ENCODE data around the gene CHAT. TPM values are rescaled to one million over a fixed set of nuclear protein-coding genes. Genes with fewer than 3 reads are reported as not detected.

The CHAT gene
- total RNA-seq, 1 experiment from 2014 or later = not detected

- TF ChIP-seq REST (IDR thresholded peaks at IDR 0.05; ENCODE audit: insufficient read depth in 1 of 2, low read depth in 2 of 2, low read length in 1 of 2) (no peak), SIN3A (IDR thresholded peaks at IDR 0.05; ENCODE audit: borderline replicate concordance, insufficient read depth, low read depth, low read length) (no peak), POLR2AphosphoS5 (IDR thresholded peaks at IDR 0.05; ENCODE audit: low read depth, low read length) (no peak), TCF7L2 (IDR thresholded peaks at IDR 0.05; ENCODE audit: low read depth, low read length) (no peak)
- TF ChIP-seq, protein P1, sequence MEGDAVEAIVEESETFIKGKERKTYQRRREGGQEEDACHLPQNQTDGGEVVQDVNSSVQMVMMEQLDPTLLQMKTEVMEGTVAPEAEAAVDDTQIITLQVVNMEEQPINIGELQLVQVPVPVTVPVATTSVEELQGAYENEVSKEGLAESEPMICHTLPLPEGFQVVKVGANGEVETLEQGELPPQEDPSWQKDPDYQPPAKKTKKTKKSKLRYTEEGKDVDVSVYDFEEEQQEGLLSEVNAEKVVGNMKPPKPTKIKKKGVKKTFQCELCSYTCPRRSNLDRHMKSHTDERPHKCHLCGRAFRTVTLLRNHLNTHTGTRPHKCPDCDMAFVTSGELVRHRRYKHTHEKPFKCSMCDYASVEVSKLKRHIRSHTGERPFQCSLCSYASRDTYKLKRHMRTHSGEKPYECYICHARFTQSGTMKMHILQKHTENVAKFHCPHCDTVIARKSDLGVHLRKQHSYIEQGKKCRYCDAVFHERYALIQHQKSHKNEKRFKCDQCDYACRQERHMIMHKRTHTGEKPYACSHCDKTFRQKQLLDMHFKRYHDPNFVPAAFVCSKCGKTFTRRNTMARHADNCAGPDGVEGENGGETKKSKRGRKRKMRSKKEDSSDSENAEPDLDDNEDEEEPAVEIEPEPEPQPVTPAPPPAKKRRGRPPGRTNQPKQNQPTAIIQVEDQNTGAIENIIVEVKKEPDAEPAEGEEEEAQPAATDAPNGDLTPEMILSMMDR (IDR thresholded peaks at IDR 0.05) = no peak
- Histone ChIP-seq H3K4me3 (ENCODE audit: low read depth in 2 of 2, low read length in 2 of 2) (no peak overlapping the region), H3K27ac (ENCODE audit: low read length) (no peak overlapping the region), H3K36me3 (ENCODE audit: control insufficient read depth, insufficient read depth, low read length) (no peaks in the 10 kb centered on the region), H3K4me1 (ENCODE audit: control insufficient read depth, insufficient read depth, low read length) (no peaks in the 10 kb centered on the region), H3K27me3 (ENCODE audit: control insufficient read depth, insufficient read depth, low read length) (peaks cover 2% of the 10 kb centered on the region; the same call in 1 of the 2 replicates), H3K9me3 (ENCODE audit: control insufficient read depth, insufficient read depth, low read depth, low read length) (no peaks in the 10 kb centered on the region)
- no peak for ATAC-seq
- ChIA-PET POLR2A (no interaction called here), CTCF (no interaction called here)
- DNase-seq (ENCODE audit: low read depth, low spot score) = no peak
- intact Hi-C loops (cut with micrococcal nuclease; ENCODE audit: unreplicated experiment) = no loop called here
- in situ Hi-C loops (cut with HindIII; ENCODE audit: low pct_unique_long_range_greater_than_20kb, low sequenced_read_pairs) = no loop called here
- BruUV-seq (replicated peaks) = no TSS peak
These were observed 42.4 kb upstream of the CHAT start for GRCh38 chr10:49571388-49571787.

DNA sequence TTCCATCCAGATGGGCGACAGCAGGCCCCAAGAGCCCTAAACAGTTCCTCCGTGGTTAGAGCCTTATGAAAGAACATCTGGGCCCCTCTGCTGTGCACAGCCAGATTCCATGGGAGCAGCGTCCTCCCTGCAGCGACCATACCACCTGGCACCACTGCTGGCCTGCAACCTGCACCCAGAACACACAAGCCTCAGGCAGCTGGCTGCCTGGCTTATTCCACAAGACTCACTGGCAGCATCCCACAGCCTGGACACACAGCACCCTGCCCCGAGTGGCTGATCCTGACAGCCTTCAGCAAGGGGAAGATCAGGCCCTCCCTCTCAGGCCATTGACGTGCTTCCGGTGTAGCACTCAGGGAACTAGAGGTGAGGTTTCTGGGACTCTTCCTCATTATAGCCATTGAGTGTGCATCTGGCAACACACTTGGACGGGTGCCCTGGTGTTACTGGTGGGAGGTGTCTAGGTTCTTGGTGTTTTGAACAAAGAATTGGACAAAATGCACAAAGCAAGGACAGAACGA, 41.2 kb upstream of the CHAT start:
- POLR2A ChIA-PET = no interaction called here
- DNase-seq (ENCODE audit: low read depth, low spot score) = no peak
- Histone ChIP-seq H3K9me3 (ENCODE audit: control insufficient read depth, insufficient read depth, low read depth, low read length) (no peaks in the 10 kb centered on the region), H3K36me3 (ENCODE audit: control insufficient read depth, insufficient read depth, low read length) (no peaks in the 10 kb centered on the region), H3K4me3 (ENCODE audit: low read depth in 2 of 2, low read length in 2 of 2) (no peak overlapping the region; a peak in 1 of 4 replicates), H3K27ac (ENCODE audit: low read length) (no peak overlapping the region), H3K27me3 (ENCODE audit: control insufficient read depth, insufficient read depth, low read length) (peaks cover 2% of the 10 kb centered on the region; the same call in 1 of the 2 replicates), H3K4me1 (ENCODE audit: control insufficient read depth, insufficient read depth, low read length) (no peaks in the 10 kb centered on the region)
- no peak for TF ChIP-seq TCF7L2 (IDR thresholded peaks at IDR 0.05; ENCODE audit: low read depth, low read length)
- CTCF ChIA-PET = no interaction called here
- no TSS peak for BruUV-seq (replicated peaks)
- intact Hi-C loops (cut with micrococcal nuclease; ENCODE audit: unreplicated experiment) (no loop called here), in situ Hi-C loops (cut with HindIII; ENCODE audit: low pct_unique_long_range_greater_than_20kb, low sequenced_read_pairs) (no loop called here)
- ATAC-seq = 0 out of 2 replicates have a peak, but pooled peaks have one; percentile 12

DNA sequence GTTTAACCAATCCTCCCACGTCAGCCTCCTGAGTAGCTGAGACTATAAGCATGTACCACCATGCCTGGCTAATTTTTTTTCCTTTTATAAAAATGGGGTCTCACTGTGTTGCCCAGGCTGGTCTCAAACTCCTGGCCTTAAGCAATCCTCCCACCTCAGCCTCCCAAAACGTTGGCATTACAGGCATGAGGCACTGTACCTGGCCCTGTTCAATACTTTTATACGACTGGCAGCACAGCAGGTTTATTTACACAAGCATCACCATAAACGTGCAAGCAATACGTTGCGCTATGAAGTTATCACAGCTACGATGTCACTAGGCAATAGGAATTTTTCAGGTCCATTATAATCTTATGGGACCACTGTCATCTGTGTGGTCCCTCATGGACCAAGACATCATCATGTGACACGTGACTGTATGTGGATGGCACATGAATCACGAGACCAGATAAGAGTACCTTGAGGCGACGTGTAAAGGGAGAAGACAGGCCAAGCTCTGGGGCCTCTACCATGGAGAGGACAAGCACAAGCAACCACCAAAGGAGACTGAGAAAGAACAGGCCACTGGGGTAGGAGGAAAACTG, 38.3 kb upstream of the CHAT start:
- ChIA-PET POLR2A (no interaction called here), CTCF (no interaction called here)
- no peak for TF ChIP-seq POLR2AphosphoS5 (IDR thresholded peaks at IDR 0.05; ENCODE audit: low read depth, low read length)
- no peak for TF ChIP-seq REST (IDR thresholded peaks at IDR 0.05; ENCODE audit: insufficient read depth in 1 of 2, low read depth in 2 of 2, low read length in 1 of 2)
- TF ChIP-seq SIN3A (IDR thresholded peaks at IDR 0.05; ENCODE audit: borderline replicate concordance, insufficient read depth, low read depth, low read length) = no peak
- TF ChIP-seq, protein P1 (IDR thresholded peaks at IDR 0.05) = no peak
- no peak for TF ChIP-seq TCF7L2 (IDR thresholded peaks at IDR 0.05; ENCODE audit: low read depth, low read length)
- no peaks in the 10 kb centered on the region for H3K4me1 ChIP-seq (ENCODE audit: control insufficient read depth, insufficient read depth, low read length)
- H3K27ac ChIP-seq (ENCODE audit: low read length) = no peak overlapping the region
- H3K9me3 ChIP-seq (ENCODE audit: control insufficient read depth, insufficient read depth, low read depth, low read length) = no peaks in the 10 kb centered on the region
- in situ Hi-C loops (cut with HindIII; ENCODE audit: low pct_unique_long_range_greater_than_20kb, low sequenced_read_pairs) = no loop called here
- ATAC-seq (no peak), DNase-seq (ENCODE audit: low read depth, low spot score) (no peak)
- no peaks in the 10 kb centered on the region for H3K36me3 ChIP-seq (ENCODE audit: control insufficient read depth, insufficient read depth, low read length)
- no peaks in the 10 kb centered on the region for H3K27me3 ChIP-seq (ENCODE audit: control insufficient read depth, insufficient read depth, low read length)
- H3K4me3 ChIP-seq (ENCODE audit: low read depth in 2 of 2, low read length in 2 of 2) = no peak overlapping the region
- intact Hi-C loops (cut with micrococcal nuclease; ENCODE audit: unreplicated experiment) = no loop called here
- no TSS peak for BruUV-seq (replicated peaks)

Measured in Panc1 (cell line).